GM19193 (cell line): Measurements from ENCODE around the gene SLC22A2.

Source experiments
- POLR2A ChIP-seq: IDR thresholded peaks from 4 replicates; pipeline ENCODE4 v1.6.1; 2011; ENCODE audit not compliant: insufficient read depth, insufficient read length; ENCODE audit errors: extremely low read depth

Gene SLC22A2

DNA sequence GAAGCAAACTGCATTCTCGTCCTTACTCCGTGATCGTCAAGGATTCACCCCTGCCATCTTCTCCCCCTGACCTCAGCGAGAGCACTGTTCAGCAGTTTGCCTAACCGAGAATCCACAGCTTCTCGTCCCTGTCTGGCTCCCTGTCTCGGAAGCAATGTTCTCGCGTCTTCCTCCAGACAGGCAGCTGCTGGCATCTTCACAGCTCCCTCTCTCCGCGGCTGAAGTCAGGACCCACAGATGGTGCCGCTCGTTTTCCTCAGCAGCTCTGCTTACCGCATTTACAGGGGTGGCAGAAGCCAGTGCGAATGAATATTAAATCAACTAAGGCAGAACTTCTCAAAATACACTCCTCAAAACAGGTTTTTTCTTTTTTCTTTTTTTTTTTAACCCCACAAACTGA lies 18.9 kb upstream of the SLC22A2 start:
- no peak for TF ChIP-seq POLR2A

DNA sequence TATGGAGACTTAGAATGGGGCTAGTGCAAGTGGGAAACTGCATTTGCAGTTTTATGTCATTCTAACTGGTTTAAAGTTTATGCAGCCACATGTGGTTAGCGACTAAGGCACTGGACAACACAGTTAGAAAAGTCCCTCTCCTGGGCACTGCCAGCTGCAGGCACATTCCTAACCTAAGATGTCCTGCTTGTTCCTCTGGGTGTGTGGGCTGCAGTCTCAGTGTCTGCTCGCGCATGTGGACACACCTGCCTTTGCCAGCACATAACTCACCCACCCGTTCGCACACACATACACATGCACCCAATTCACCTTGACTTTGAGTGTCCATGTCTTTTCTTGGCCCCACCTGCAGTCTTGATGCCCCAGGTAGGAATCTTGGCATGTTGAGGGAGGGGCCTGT lies 18.5 kb upstream of the SLC22A2 start:
- TF ChIP-seq POLR2A = no peak

DNA sequence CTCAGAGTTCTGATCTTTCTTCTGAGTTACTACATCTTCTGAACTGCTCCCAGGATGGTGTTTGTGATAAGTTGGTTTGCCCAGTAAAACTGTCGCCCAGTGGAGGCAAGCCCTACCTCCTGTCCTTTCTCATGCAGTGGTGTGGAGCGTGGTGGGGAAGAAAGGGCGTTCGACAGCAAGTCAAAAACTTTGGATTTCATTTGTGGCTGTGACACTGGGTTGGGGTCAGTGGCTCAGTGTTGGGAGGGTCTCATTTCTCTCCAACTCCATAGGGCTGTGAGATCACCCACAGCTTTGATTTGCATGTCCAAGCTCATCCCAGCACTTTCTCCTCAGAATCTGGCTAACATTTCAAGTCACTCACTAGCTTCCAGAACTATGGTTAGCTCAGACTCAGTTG lies 17.5 kb upstream of the SLC22A2 start:
- TF ChIP-seq POLR2A = no peak

DNA sequence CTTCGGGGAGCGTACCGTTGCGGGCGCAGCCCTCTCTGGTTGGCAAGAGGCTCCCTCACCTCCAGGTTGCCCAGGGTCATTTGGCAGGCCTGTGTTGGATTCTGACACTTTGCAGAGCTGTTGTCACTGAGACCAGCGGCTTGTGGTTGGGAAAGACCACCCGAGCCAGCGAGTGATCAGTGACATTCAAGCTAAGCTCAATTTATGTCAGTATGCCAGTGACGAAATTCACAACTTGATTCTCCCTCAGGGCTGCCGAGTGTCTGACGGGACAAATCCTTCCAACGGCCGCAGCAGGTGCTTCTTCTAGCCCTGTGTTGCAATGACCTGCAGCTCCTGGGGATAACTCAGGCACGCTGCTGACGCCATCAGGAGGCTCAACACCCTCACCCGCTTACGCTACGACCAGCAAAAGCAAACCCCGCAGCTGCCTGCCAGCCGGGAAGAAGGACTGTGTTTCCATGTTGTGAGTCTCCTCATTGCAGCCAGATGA lies 16.9 kb upstream of the SLC22A2 start:
- TF ChIP-seq POLR2A = no peak

DNA sequence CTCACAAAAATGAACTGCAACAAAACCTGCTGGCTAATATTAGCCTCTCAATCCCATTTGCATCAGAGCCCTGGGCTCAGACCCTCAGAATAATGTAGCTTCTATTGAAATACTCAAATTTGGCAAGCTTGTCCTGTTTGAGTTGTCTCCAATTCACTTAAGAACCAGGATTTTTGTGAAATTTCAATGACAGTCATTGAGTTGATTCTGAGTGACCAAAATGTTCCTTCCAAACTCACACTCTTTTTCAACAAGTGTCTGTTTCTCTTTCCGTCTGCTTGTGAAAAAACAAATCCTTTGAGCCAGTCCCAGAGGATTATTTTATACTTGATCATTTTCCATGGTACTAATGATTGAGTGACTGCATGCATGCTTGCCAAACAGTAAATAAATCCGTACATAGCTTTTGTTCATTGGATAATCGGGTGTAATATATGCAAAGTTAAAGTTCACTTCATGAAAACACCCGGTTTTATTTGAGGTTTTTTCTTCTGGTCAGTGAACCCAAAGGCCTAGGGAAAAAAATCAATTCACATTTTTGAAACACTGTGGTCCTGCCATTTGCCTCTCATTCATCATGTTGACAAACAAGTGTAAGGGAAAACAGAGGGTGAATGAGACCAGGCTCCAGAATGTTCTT lies 16.4 kb upstream of the SLC22A2 start:
- no peak for TF ChIP-seq POLR2A

DNA sequence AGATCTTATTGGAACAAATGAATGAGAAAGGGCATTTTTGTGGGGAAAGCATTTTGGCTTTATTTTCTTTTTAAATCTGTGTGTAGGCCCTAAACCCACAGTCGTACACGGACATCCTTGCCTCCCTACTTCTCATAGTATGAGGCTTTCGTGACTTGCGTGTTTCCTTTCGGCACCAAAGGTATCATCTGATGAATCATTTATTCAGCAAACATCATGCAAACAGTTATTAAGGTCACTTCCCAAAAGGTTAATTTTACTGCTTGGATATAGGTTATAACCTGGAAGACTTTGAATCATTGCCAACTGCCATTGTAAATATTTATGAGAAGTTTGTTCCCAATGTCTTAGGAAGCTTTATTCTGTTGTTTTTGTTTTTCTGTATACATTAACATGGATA lies 15.1 kb upstream of the SLC22A2 start:
- no peak for TF ChIP-seq POLR2A

DNA sequence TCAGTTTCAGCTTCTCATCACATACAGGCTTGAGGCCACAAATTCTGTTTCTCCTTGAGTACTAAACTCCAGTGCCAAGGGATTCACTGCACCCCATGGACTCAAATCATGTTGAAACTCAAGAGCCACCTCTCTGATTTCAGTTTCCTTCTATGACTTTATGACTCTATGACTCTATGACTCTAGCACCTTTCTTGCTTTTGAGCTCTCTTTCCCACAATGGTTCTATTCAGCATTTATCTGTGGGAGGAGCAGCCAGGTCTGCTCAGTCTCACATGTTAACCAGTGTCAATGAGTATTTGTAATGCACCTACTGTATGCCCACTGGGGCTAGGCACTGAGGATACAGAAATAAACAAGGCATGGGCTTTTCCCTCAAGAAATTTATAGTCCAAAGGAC lies 14.6 kb upstream of the SLC22A2 start:
- no peak for TF ChIP-seq POLR2A

DNA sequence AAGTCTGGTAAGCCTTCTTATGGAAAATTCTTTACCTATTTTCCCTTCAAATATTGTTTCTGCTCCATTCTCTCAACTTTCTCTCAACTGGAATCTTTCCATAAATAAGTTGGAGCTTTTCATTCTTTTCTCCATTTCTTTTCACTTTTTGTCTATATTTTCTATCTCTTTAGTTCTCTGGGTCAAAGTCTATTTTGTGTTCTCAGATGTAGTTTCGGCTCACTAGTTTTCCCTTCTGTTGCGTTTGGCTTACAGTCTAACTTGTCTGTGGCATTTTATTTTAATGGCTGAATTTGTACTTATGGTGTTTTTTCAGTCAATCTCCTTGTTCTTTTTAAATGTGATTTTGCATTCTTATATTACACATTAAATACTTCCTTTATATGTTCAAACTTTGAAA lies 14.1 kb upstream of the SLC22A2 start:
- no peak for TF ChIP-seq POLR2A

DNA sequence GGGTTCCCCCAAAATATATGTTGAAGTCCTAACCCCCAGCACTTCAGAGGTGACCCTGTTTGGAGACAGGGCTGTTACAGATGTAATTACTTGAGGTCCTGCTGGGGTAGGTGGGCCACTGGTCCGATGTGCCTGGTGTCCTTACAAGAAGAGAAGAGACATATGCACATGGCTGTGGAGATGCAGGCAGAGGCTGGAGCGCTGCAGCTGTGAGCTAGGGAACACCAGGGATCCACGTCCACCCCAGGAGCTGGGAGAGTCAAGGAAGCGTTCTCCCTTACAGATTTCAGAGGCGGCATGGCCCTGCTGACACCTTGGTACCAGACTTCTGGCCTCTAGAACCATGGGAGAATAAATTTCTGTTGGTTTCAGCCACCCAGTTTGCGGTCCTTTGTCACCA lies 11.7 kb upstream of the SLC22A2 start:
- TF ChIP-seq POLR2A = no peak

DNA sequence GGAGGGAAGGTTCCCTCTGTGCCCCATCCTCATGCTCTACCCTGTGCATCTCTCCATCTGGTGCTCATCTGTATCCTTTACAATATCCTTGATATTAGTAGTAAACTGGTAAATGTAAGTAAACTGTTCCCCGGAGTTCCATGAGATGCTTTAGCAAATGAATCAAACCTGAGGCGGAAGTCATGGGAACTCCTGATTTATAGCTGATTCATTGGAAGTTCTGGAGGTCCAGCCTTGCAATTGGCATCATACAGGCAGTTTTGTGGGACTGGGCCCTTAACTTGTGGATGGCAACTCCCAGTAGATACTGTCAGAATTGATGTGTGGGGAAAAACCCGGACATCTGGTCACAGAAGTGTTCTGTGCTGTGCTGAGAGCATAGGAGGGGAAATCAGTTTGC lies 11.2 kb upstream of the SLC22A2 start:
- no peak for TF ChIP-seq POLR2A

DNA sequence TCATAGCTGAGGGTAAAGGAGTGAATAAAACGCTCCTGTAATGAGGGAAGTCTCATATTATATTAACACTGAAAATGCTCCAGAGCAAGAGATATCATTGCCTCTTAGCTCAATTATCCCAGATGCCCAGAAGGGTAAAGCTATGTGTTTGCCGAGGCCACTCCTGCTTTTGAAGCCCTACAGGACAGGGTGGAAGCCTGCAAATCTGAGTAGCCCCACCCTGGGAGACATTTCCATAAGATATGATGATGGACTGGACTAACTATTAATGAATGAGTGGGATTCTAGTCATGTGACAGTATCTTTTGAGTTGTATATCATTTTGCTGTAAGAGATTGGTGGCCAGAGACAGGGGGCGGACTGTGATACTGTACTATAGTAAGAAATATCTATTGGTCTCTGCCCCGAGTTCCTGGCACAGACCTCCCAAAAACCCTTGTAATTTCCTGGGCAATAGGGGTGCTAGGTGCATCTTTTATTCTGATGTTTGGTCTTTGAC lies 10.5 kb upstream of the SLC22A2 start:
- no peak for TF ChIP-seq POLR2A

DNA sequence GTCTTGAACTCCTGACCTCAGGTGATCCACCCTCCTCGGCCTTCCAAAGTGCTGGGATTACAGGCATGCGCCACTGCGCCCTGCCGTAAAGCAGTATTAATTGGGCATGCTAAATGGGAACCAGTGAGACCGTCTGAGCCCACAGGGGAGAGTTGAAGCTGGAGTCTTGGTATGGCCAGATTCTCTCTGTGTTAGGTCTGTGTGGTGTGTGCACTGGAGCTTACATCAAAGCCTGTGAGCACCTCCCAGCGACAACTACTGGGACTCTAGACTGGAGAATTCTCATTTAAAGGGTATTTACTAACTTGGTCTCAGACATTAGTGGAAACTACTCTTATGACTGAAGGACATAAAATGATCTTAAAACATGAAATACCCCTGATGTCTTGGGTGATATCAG lies 8.5 kb upstream of the SLC22A2 start:
- TF ChIP-seq POLR2A = no peak

DNA sequence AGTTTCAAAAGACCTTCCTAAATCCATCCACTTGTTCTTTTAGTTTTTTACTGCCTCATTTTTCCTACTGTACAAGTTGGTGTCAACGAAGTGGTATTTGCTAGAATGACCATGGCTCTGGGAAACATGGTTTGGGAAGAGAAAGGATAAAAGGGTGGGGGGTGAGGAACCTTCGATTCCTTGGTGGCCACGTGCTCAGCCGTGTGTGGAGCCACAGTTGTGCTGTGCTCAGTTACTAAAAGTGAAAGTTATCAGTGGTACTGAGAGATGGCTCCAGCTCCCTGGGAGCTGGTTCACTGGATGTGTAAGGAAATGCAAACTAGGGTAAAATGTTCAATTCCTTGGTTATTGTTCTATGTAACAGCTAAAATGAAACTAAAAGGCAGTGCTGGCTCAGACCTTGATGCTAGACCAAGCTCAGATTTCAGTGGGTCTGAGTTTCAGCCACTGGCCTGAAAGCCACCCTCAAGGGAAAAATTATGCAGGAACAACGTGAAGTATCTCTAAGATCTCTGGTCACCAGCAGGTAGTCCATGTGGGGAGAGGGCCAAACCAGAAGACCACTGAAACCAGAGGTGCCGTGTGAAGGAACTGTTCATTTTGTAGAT lies 7.4 kb upstream of the SLC22A2 start:
- TF ChIP-seq POLR2A = no peak

DNA sequence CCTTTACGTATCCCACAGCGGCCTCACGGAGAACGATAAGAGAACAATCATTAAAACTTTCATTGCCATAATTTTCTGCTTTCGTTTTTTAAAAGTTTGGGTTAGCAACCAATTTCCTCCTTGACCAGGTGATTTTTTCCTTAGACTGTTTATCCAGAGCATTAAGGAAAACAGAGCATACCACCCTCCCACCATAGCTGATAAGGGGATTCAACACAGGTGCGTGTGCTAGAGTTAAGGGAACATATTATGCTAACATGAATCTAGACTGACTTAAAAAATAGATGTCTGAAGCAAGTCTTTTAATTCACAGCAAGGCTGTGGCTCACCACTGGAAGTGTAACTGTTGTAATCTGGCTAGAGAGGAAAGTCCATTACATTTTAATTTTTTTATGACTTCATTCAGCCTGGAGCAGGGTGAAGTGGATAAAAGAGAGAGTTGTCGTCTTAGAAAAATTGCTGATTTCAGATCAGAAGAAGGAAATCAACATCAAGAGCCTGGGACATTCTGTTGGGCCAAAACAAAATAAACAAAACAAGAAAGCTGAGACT lies 5.5 kb upstream of the SLC22A2 start:
- TF ChIP-seq POLR2A = no peak

DNA sequence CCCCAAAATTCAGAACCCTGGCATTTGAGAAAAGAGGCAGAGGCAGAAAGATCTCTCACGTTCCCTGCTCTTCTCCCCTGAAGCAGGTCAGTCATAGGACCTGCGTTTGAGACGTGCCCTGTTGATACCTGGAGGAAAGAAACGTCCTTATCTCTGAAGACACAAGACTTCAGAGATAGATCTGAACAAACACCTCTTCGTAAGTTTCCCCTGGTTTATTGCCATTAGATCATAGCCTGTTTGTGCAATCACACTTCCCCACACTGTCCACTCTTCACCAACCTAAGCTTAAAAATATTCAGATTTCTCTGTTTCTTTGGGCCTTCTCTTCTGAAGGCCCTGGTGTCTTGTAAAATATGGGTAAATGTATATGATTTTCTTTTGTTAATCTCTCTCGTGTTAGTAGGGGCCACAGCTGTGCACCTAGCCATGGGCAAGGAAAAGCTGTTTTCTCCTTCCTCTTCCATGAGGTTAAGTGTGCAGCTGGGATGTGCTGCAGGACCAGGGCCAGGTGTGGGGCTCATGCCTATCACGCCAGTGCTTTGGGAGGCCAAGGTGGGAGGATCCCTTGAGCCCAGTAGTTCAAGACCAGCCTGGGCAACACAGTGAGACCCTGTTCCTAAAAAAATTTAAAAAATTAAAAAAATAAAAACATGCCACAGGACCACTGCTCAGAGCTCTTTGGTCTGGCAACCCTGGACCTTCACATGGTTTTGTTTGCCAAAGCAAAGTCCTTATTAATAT lies 4.7 kb upstream of the SLC22A2 start:
- no peak for TF ChIP-seq POLR2A
